Neuronal stem cell (in vitro differentiated cells): ENCODE results near the gene POFUT2.
A peak's percentile ranks its signal among the peaks of the same experiment; 100 is the strongest.

Source experiments
- DNase-seq: peaks from one replicate; pipeline ENCODE4 v3.0.0-alpha.2; 2013; ENCODE audit warnings: low spot score
- H2AFZ ChIP-seq: one replicate; pipeline ENCODE4 v1.6.1; 2013; ENCODE audit warnings: mild to moderate bottlenecking, low read length, inconsistent platforms
- H2AK5ac ChIP-seq: 2 replicates; pipeline ENCODE4 v1.6.1; 2013; ENCODE audit warnings: low read depth, mild to moderate bottlenecking, inconsistent platforms, low read length, moderate library complexity, mixed read lengths
- H2BK120ac ChIP-seq: 2 replicates; pipeline ENCODE4 v1.6.1; 2013; ENCODE audit warnings: low read depth, mild to moderate bottlenecking, inconsistent platforms, low read length, moderate library complexity, mixed read lengths
- H2BK12ac ChIP-seq: one replicate; pipeline ENCODE4 v1.6.1; 2013; ENCODE audit warnings: low read length, inconsistent platforms
- H2BK15ac ChIP-seq: 2 replicates; pipeline ENCODE4 v1.6.1; 2013; ENCODE audit warnings: mild to moderate bottlenecking, low read length, inconsistent platforms, mixed read lengths
- H2BK5ac ChIP-seq: one replicate; pipeline ENCODE4 v1.6.1; 2013; ENCODE audit warnings: inconsistent platforms, mild to moderate bottlenecking, low read length, moderate library complexity
- H3K14ac ChIP-seq: one replicate; pipeline ENCODE4 v1.6.1; 2013; ENCODE audit warnings: low read length, inconsistent platforms
- H3K18ac ChIP-seq: 2 replicates; pipeline ENCODE4 v1.6.1; 2013; ENCODE audit warnings: low read length, inconsistent platforms
- H3K23ac ChIP-seq: 2 replicates; pipeline ENCODE4 v1.6.1; 2013; ENCODE audit warnings: low read depth, mild to moderate bottlenecking, mixed read lengths, low read length, inconsistent platforms; ENCODE audit not compliant: poor library complexity
- H3K27ac ChIP-seq: replicated peaks from 3 replicates; pipeline ENCODE4 v1.5.1; 2013; ENCODE audit warnings: low read length, inconsistent platforms
- H3K27me3 ChIP-seq, 3 experiments: 2 replicates each; pipeline ENCODE4 v1.6.1; 2013; ENCODE audit warnings: low read length in 3 of 3, mild to moderate bottlenecking in 2 of 3, inconsistent platforms in 1 of 3, low read depth in 1 of 3, mixed read lengths in 1 of 3, moderate library complexity in 1 of 3; ENCODE audit not compliant: control insufficient read depth in 3 of 3, insufficient read depth in 3 of 3
- H3K36me3 ChIP-seq, 2 donors: replicated peaks in 1 of 2; 2 replicates each; pipeline ENCODE4 v1.6.1; 2013; ENCODE audit warnings: low read length in 2 of 2; ENCODE audit not compliant: control insufficient read depth in 2 of 2, insufficient read depth in 2 of 2
- H3K4ac ChIP-seq: 2 replicates; pipeline ENCODE4 v1.6.1; 2013; ENCODE audit warnings: inconsistent platforms, mild to moderate bottlenecking, low read length, moderate library complexity
- H3K4me1 ChIP-seq, 2 donors: 1 replicate in 1 of 2; 2 replicates in 1 of 2; pipeline ENCODE4 v1.6.1; 2013; ENCODE audit warnings: low read length in 2 of 2, low read depth in 1 of 2; ENCODE audit not compliant: control insufficient read depth in 2 of 2, insufficient read depth in 1 of 2
- H3K4me2 ChIP-seq: one replicate; pipeline ENCODE4 v1.6.1; 2013; ENCODE audit warnings: mild to moderate bottlenecking, low read length, inconsistent platforms; ENCODE audit not compliant: insufficient read depth, poor library complexity, severe bottlenecking
- H3K4me3 ChIP-seq, 2 donors: 2 replicates each; pipeline ENCODE4 v1.5.1; 2013; ENCODE audit warnings: low read length in 2 of 2, mild to moderate bottlenecking in 2 of 2, inconsistent platforms in 1 of 2, moderate library complexity in 1 of 2
- H3K79me1 ChIP-seq: one replicate; pipeline ENCODE4 v1.6.1; 2013; ENCODE audit warnings: low read depth, mild to moderate bottlenecking, inconsistent platforms, low read length, moderate library complexity
- H3K9ac ChIP-seq: one replicate; pipeline ENCODE4 v1.6.1; 2013; ENCODE audit warnings: mild to moderate bottlenecking, low read depth, low read length, inconsistent platforms; ENCODE audit not compliant: poor library complexity
- H3K9me3 ChIP-seq, 2 donors: replicated peaks in 1 of 2; 2 replicates each; pipeline versions ENCODE3 to v1.6.1; 2013; ENCODE audit warnings: low read length in 2 of 2, mild to moderate bottlenecking in 2 of 2, inconsistent platforms in 1 of 2, low read depth in 1 of 2, mixed read lengths in 1 of 2, moderate library complexity in 1 of 2; ENCODE audit not compliant: control insufficient read depth in 2 of 2, insufficient read depth in 1 of 2
- H4K8ac ChIP-seq: one replicate; pipeline ENCODE4 v1.6.1; 2013; ENCODE audit warnings: low read depth, mild to moderate bottlenecking, inconsistent platforms, low read length, moderate library complexity
- H4K91ac ChIP-seq: one replicate; pipeline ENCODE4 v1.6.1; 2013; ENCODE audit warnings: low read length, low read depth, mild to moderate bottlenecking, inconsistent platforms; ENCODE audit not compliant: poor library complexity
- WGBS, 2 donors: extraction: QIAGEN DNeasy Blood & Tissue Kit; methylation state at CpG; one replicate each; pipeline ENCODE4 v1.1.7; 2013; ENCODE audit warnings: missing lambda C conversion rate in 2 of 2, mixed read lengths in 1 of 2; ENCODE audit not compliant: insufficient read length in 2 of 2, insufficient replicate concordance in 1 of 2; ENCODE audit errors: extremely low coverage in 2 of 2; 5-methylcytosine and 5-hydroxymethylcytosine counted together

Gene POFUT2

GRCh38 chr21:45330851-45331261 is 43.2 kb upstream of the POFUT2 start:
- Histone ChIP-seq H3K4me2 (no peak overlapping the region), H2BK15ac (no peak overlapping the region), H3K4me3 (no peak overlapping the region), H2BK120ac (no peak overlapping the region), H3K14ac (no peak overlapping the region), H3K18ac (peak overlapping the region; percentile 88), H3K27ac (no peak overlapping the region), H3K79me1 (no peaks in the 10 kb centered on the region), H3K9ac (no peak overlapping the region), H4K8ac (no peak overlapping the region), H2AK5ac (peak overlapping the region; percentile 88), H3K4me1 (peaks cover 28 to 33% of the 10 kb centered on the region in 2 donors), H2AFZ (no peak overlapping the region), H3K4ac (no peak overlapping the region), H2BK12ac (no peak overlapping the region), H3K9me3 (peaks cover 0 to 3% of the 10 kb centered on the region in 2 donors), H2BK5ac (no peak overlapping the region), H3K36me3 (peaks cover 0 to 3% of the 10 kb centered on the region in 2 donors), H3K27me3 (peaks cover 0 to 47% (median 0%) of the 10 kb centered on the region in 3 experiments), H3K23ac (no peak overlapping the region), H4K91ac (no peak overlapping the region)
- DNase-seq: no peak
- WGBS, 2 donors: no CpG with 5 or more reads among the region's 18 CpGs

GRCh38 chr21:45330075-45330781 is 42.5 kb upstream of the POFUT2 start:
- Histone ChIP-seq H3K4me2 (no peak overlapping the region), H3K4me3 (no peak overlapping the region), H3K18ac (peak overlapping the region; percentile 72), H3K23ac (peak overlapping the region; percentile 22), H3K36me3 (peaks cover 0 to 3% of the 10 kb centered on the region in 2 donors), H4K91ac (no peak overlapping the region), H3K27me3 (peaks cover 0 to 47% (median 0%) of the 10 kb centered on the region in 3 experiments), H2BK12ac (no peak overlapping the region), H2BK120ac (no peak overlapping the region), H3K9ac (no peak overlapping the region), H2BK5ac (no peak overlapping the region), H3K79me1 (no peaks in the 10 kb centered on the region), H2AK5ac (peak overlapping the region; percentile 88), H2BK15ac (peak overlapping the region; percentile 87), H3K4me1 (peaks cover 28 to 33% of the 10 kb centered on the region in 2 donors), H3K27ac (no peak overlapping the region), H4K8ac (no peak overlapping the region), H2AFZ (no peak overlapping the region), H3K9me3 (peaks cover 0 to 3% of the 10 kb centered on the region in 2 donors), H3K14ac (no peak overlapping the region), H3K4ac (no peak overlapping the region)
- no CpG with 5 or more reads among the region's 15 CpGs for WGBS, 2 donors
- DNase-seq: no peak

- Histone ChIP-seq H3K23ac (no peak overlapping the region), H3K4ac (no peak overlapping the region), H2AK5ac (peak overlapping the region; percentile 88), H3K36me3 (peaks cover 0 to 3% of the 10 kb centered on the region in 2 donors), H3K79me1 (no peaks in the 10 kb centered on the region), H3K27ac (no peak overlapping the region), H3K9ac (no peak overlapping the region), H3K9me3 (peaks cover 0 to 3% of the 10 kb centered on the region in 2 donors), H2BK120ac (no peak overlapping the region), H4K91ac (peak overlapping the region; percentile 66), H3K4me2 (no peak overlapping the region), H2AFZ (no peak overlapping the region), H3K14ac (peak overlapping the region; percentile 64), H3K4me1 (peaks cover 28 to 30% of the 10 kb centered on the region in 2 donors), H3K4me3 (no peak overlapping the region), H2BK12ac (no peak overlapping the region), H3K27me3 (peaks cover 0 to 47% (median 0%) of the 10 kb centered on the region in 3 experiments), H2BK15ac (peak overlapping the region; percentile 10), H4K8ac (no peak overlapping the region), H2BK5ac (no peak overlapping the region), H3K18ac (peak overlapping the region; percentile 66)
- WGBS, 2 donors: no CpG with 5 or more reads among the region's 30 CpGs
- no peak for DNase-seq
Observed at GRCh38 chr21:45329261-45330074, 41.8 kb upstream of the POFUT2 start.
